Thyroid gland (tissue), 4 donors: ENCODE results near the gene IRF2. TPM values are rescaled to one million over a fixed set of nuclear protein-coding genes. Genes with fewer than 3 reads are reported as not detected.

Experiments
- DNase-seq, 2 donors: peaks; one replicate each; pipeline ENCODE4 v3.0.0-alpha.2; 2019
- H3K27ac ChIP-seq, 3 donors: fragments of 200-600 bp; sonication (generic); 1 replicate in 2 of 3; 2 replicates in 1 of 3; pipeline ENCODE4 v1.5.1; 2016 to 2019; ENCODE audit warnings: mild to moderate bottlenecking in 1 of 3, moderate library complexity in 1 of 3
- H3K27me3 ChIP-seq: fragments of 200-600 bp; sonication (generic); one replicate; pipeline ENCODE4 v1.5.1; 2019
- H3K36me3 ChIP-seq, 2 donors: fragments of 200-600 bp; sonication (generic); one replicate each; pipeline ENCODE4 v1.5.1; 2016 to 2019
- H3K4me1 ChIP-seq, 2 donors: fragments of 200-600 bp; sonication (generic); one replicate each; pipeline ENCODE4 v1.5.1; 2017 to 2019
- H3K4me3 ChIP-seq, 3 donors: fragments of 200-600 bp; sonication (generic); replicated peaks in 1 of 3; 1 replicate in 2 of 3; 2 replicates in 1 of 3; pipeline ENCODE4 v1.5.1; 2016; ENCODE audit warnings: mild to moderate bottlenecking in 1 of 3
- H3K9me3 ChIP-seq: fragments of 200-600 bp; sonication (generic); one replicate; pipeline ENCODE4 v1.5.1; 2017
- CTCF ChIP-seq, 6 experiments: fragments of 200-600 bp in 3 of 6; fragments of 450-650 bp in 3 of 6; sonication (generic) in 3 of 6; IDR thresholded peaks; one replicate each; pipeline ENCODE4 v1.5.1; 2016 to 2019; ENCODE audit warnings: antibody characterized with exemption in 6 of 6, mild to moderate bottlenecking in 2 of 6, inconsistent platforms in 1 of 6, moderate library complexity in 1 of 6
- POLR2A ChIP-seq, 2 donors: fragments of 450-650 bp; IDR thresholded peaks; one replicate each; pipeline ENCODE4 v1.6.1; 2017; ENCODE audit warnings: antibody characterized with exemption in 2 of 2, mild to moderate bottlenecking in 2 of 2, moderate library complexity in 1 of 2
- WGBS, 2 donors: methylation state at CpG; one replicate each; pipeline ENCODE4 v1.1.5; 2017; 5-methylcytosine and 5-hydroxymethylcytosine counted together
- intact Hi-C: fragments of 100-400 bp; cut with DNase I; formaldehyde crosslinking; loops from one replicate; pipeline ENCODE4 v1.15.1; 2023
- total RNA-seq, 4 donors: library from RNA; depleted of rRNA; stranded (reverse); fragments of >200 nt; gene quantifications; one replicate each; pipeline ENCODE4 v1.2.3, GENCODE V29; 2016

Gene IRF2
- total RNA-seq, 4 donors from 2014 or later: 24.7 to 39.8 (median 34.5) TPM

GRCh38 chr4:184368290-184368689, 106.1 kb downstream of the IRF2 start:
- no peaks in the 10 kb centered on the region for H3K9me3 ChIP-seq
- no peak for TF ChIP-seq CTCF (IDR thresholded peaks at IDR 0.05)
- TF ChIP-seq POLR2A (IDR thresholded peaks at IDR 0.05): no peak
- no peak overlapping the region for H3K4me3 ChIP-seq
- H3K36me3 ChIP-seq: no peaks in the 10 kb centered on the region
- no peak overlapping the region for H3K27ac ChIP-seq
- no peaks in the 10 kb centered on the region for H3K27me3 ChIP-seq
- 97 to 98% methylated on average over 3 of the region's 3 CpGs for WGBS, 2 donors
- intact Hi-C loops: no loop called here
- no peaks in the 10 kb centered on the region for H3K4me1 ChIP-seq
- DNase-seq: no peak

GRCh38 chr4:184364100-184364921, 110.0 kb downstream of the IRF2 start:
- Histone ChIP-seq H3K27me3 (no peaks in the 10 kb centered on the region), H3K4me1 (peaks cover 0 to 7% of the 10 kb centered on the region in 2 donors), H3K36me3 (no peaks in the 10 kb centered on the region), H3K9me3 (no peaks in the 10 kb centered on the region), H3K4me3 (no peak overlapping the region), H3K27ac (no peak overlapping the region)
- WGBS, 2 donors: 72 to 89% methylated on average over 5 of the region's 5 CpGs
- no peak for DNase-seq
- no peak for TF ChIP-seq CTCF (IDR thresholded peaks at IDR 0.05)
- no peak for TF ChIP-seq POLR2A (IDR thresholded peaks at IDR 0.05)
- intact Hi-C loops: no loop called here

GRCh38 chr4:184363258-184363657, 111.1 kb downstream of the IRF2 start:
- DNase-seq: no peak

GRCh38 chr4:184362396-184362795, 112.0 kb downstream of the IRF2 start:
- H3K4me3 ChIP-seq: no peak overlapping the region
- intact Hi-C loops: no loop called here
- H3K27ac ChIP-seq: no peak overlapping the region
- peaks cover 0 to 7% of the 10 kb centered on the region in 2 donors for H3K4me1 ChIP-seq
- TF ChIP-seq CTCF (IDR thresholded peaks at IDR 0.05) (no peak), POLR2A (IDR thresholded peaks at IDR 0.05) (no peak)
- H3K36me3 ChIP-seq: no peaks in the 10 kb centered on the region
- H3K9me3 ChIP-seq: no peaks in the 10 kb centered on the region
- WGBS, 2 donors: 79 to 82% methylated on average over 4 of the region's 4 CpGs
- no peaks in the 10 kb centered on the region for H3K27me3 ChIP-seq
- no peak for DNase-seq

More at GRCh38 chr4:184363258-184363657, 111.1 kb downstream of the IRF2 start:
- Histone ChIP-seq H3K27ac (no peak overlapping the region), H3K36me3 (no peaks in the 10 kb centered on the region), H3K27me3 (no peaks in the 10 kb centered on the region), H3K9me3 (no peaks in the 10 kb centered on the region), H3K4me3 (no peak overlapping the region), H3K4me1 (peaks cover 0 to 7% of the 10 kb centered on the region in 2 donors)
- intact Hi-C loops: no loop called here
- 94 to 95% methylated on average over 4 to 6 of the region's 6 CpGs for WGBS, 2 donors
- TF ChIP-seq CTCF (IDR thresholded peaks at IDR 0.05) (no peak), POLR2A (IDR thresholded peaks at IDR 0.05) (no peak)

- no peak for DNase-seq
- no peaks in the 10 kb centered on the region for H3K27me3 ChIP-seq
- intact Hi-C loops: no loop called here
- WGBS, 2 donors: 74 to 77% methylated on average over 3 of the region's 3 CpGs
- H3K9me3 ChIP-seq: no peaks in the 10 kb centered on the region
- no peak overlapping the region for H3K27ac ChIP-seq
- no peak overlapping the region for H3K4me3 ChIP-seq
- H3K36me3 ChIP-seq: no peaks in the 10 kb centered on the region
- peaks cover 0 to 7% of the 10 kb centered on the region in 2 donors for H3K4me1 ChIP-seq
- TF ChIP-seq POLR2A (IDR thresholded peaks at IDR 0.05) (no peak), CTCF (IDR thresholded peaks at IDR 0.05) (no peak)
These were observed 112.9 kb downstream of the IRF2 start for GRCh38 chr4:184361443-184361842.
